MM.1S (cell line): ENCODE measurements around the gene RBM4.

ENCODE experiments used
- DNase-seq: peaks from one replicate; pipeline ENCODE4 v3.0.0-alpha.2; 2015
- H2AFZ ChIP-seq: fragments of 300-600 bp; sonication (generic); 2 replicates; pipeline ENCODE4 v1.6.0; 2016; ENCODE audit warnings: antibody characterized with exemption, low read length
- H3F3A ChIP-seq: fragments of 300-600 bp; sonication (generic); 2 replicates; pipeline ENCODE4 v1.6.1; 2016; ENCODE audit warnings: mild to moderate bottlenecking, antibody characterized with exemption, low read length, moderate library complexity, mixed read lengths; ENCODE audit not compliant: insufficient read depth
- H3K27ac ChIP-seq: fragments of 300-600 bp; sonication (generic); 2 replicates; pipeline ENCODE4 v1.5.1; 2016; ENCODE audit warnings: mild to moderate bottlenecking, low read length
- H3K27me3 ChIP-seq: fragments of 300-600 bp; sonication (generic); replicated peaks from 2 replicates; pipeline ENCODE4 v1.6.0; 2016; ENCODE audit warnings: low read length; ENCODE audit not compliant: insufficient read depth
- H3K36me3 ChIP-seq: fragments of 300-600 bp; sonication (generic); replicated peaks from 2 replicates; pipeline ENCODE4 v1.6.1; 2016; ENCODE audit warnings: mild to moderate bottlenecking, low read length, mixed read lengths; ENCODE audit not compliant: insufficient read depth
- H3K4me1 ChIP-seq: fragments of 300-600 bp; sonication (generic); 2 replicates; pipeline ENCODE4 v1.6.1; 2016; ENCODE audit warnings: low read length, mixed read lengths
- H3K4me2 ChIP-seq: fragments of 300-600 bp; sonication (generic); 2 replicates; pipeline ENCODE4 v1.6.0; 2016; ENCODE audit warnings: low read depth, low read length
- H3K4me3 ChIP-seq: fragments of 300-600 bp; sonication (generic); 2 replicates; pipeline ENCODE4 v1.5.1; 2016; ENCODE audit warnings: low read length, mixed read lengths
- H3K79me2 ChIP-seq: fragments of 300-600 bp; sonication (generic); 2 replicates; pipeline ENCODE4 v1.6.1; 2016; ENCODE audit warnings: mixed run types, low read length, mixed read lengths
- H3K9ac ChIP-seq: fragments of 300-600 bp; sonication (generic); 2 replicates; pipeline ENCODE4 v1.6.1; 2016; ENCODE audit warnings: low read length, mixed read lengths
- H3K9me2 ChIP-seq: fragments of 300-600 bp; sonication (generic); replicated peaks from 2 replicates; pipeline ENCODE4 v1.6.1; 2016; ENCODE audit warnings: mild to moderate bottlenecking, low read length, mixed read lengths; ENCODE audit not compliant: insufficient read depth
- H3K9me3 ChIP-seq: fragments of 300-600 bp; sonication (generic); replicated peaks from 2 replicates; pipeline ENCODE4 v1.6.1; 2016; ENCODE audit warnings: mild to moderate bottlenecking, low read length, mixed read lengths; ENCODE audit not compliant: insufficient read depth
- H4K20me1 ChIP-seq: fragments of 300-600 bp; sonication (generic); 2 replicates; pipeline ENCODE4 v1.6.1; 2016; ENCODE audit warnings: mild to moderate bottlenecking, low read length, moderate library complexity, mixed read lengths; ENCODE audit not compliant: insufficient read depth
- CTCF ChIP-seq: fragments of 300-600 bp; sonication (generic); IDR thresholded peaks from 2 replicates; pipeline ENCODE4 v1.5.1; 2016; ENCODE audit warnings: antibody characterized with exemption, low read length, mixed read lengths
- EZH2 ChIP-seq: fragments of 300-600 bp; sonication (generic); optimal IDR thresholded peaks from 2 replicates; pipeline ENCODE3; 2017; ENCODE audit warnings: low read depth, mild to moderate bottlenecking, antibody characterized with exemption, low read length, mixed read lengths
- EZH2phosphoT487 ChIP-seq: fragments of 300-600 bp; sonication (generic); IDR thresholded peaks from 2 replicates; pipeline ENCODE4 v1.6.1; 2018; ENCODE audit warnings: antibody characterized with exemption, low read length

Gene RBM4

DNA sequence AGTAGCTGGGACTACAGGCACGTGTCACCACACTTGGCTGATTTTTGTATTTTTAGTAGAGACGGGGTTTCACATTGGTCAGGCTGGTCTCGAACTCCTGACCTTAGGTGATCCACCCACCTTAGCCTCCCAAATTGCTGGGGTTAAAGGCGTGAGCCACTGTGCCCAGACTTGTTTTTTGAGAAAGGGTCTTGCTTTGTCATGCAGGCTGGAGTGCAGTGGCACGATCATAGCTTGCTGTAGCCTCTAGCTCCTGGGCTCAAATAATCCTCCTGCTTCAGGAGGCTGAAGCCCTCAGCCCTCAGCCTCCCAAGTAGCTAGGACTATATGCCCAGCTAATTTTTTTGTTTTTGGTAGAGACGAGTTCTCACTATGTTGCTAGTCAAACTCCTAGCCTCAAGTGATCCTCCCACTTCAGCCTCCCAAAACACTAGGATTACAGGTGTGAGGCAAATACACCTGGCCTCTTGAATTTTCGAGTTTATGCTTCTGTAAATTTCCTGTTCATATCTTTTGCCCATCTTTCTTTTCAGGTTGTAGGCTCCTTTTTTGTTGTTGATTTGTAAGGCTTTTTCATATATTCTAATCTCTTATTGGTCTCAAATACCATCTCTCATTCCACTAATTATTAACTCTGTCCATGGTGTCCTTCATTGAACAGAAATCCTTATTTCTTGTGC lies 42.6 kb downstream of the RBM4 start:
- no peaks in the 10 kb centered on the region for H4K20me1 ChIP-seq
- H3K9me2 ChIP-seq: no peaks in the 10 kb centered on the region
- no peak overlapping the region for H3K4me3 ChIP-seq
- peaks cover 11% of the 10 kb centered on the region for H3F3A ChIP-seq
- H3K9me3 ChIP-seq: no peaks in the 10 kb centered on the region
- no peaks in the 10 kb centered on the region for H3K36me3 ChIP-seq
- H2AFZ ChIP-seq: no peak overlapping the region
- no peak for DNase-seq
- H3K79me2 ChIP-seq: peaks cover 11% of the 10 kb centered on the region
- no peak overlapping the region for H3K27ac ChIP-seq
- TF ChIP-seq EZH2: no peak
- TF ChIP-seq CTCF: no peak
- TF ChIP-seq EZH2phosphoT487: no peak
- no peaks in the 10 kb centered on the region for H3K4me1 ChIP-seq
- H3K9ac ChIP-seq: no peak overlapping the region
- no peaks in the 10 kb centered on the region for H3K27me3 ChIP-seq
- H3K4me2 ChIP-seq: no peak overlapping the region

GRCh38 chr11:66683877-66684276 lies 45.4 kb downstream of the RBM4 start:
- Histone ChIP-seq H3F3A (no peaks in the 10 kb centered on the region), H3K79me2 (no peaks in the 10 kb centered on the region), H3K4me3 (no peak overlapping the region), H3K27me3 (no peaks in the 10 kb centered on the region), H3K9me2 (no peaks in the 10 kb centered on the region), H3K4me2 (no peak overlapping the region), H3K9ac (no peak overlapping the region), H3K9me3 (no peaks in the 10 kb centered on the region), H4K20me1 (no peaks in the 10 kb centered on the region), H3K4me1 (no peaks in the 10 kb centered on the region), H3K27ac (no peak overlapping the region), H2AFZ (no peak overlapping the region), H3K36me3 (no peaks in the 10 kb centered on the region)
- DNase-seq: no peak
- no peak for TF ChIP-seq EZH2
- TF ChIP-seq CTCF: no peak
- no peak for TF ChIP-seq EZH2phosphoT487

GRCh38 chr11:66684635-66685034 lies 46.1 kb downstream of the RBM4 start:
- H3K4me3 ChIP-seq: no peak overlapping the region
- H3K9me2 ChIP-seq: no peaks in the 10 kb centered on the region
- no peak overlapping the region for H3K9ac ChIP-seq
- no peaks in the 10 kb centered on the region for H3F3A ChIP-seq
- no peaks in the 10 kb centered on the region for H3K4me1 ChIP-seq
- H4K20me1 ChIP-seq: no peaks in the 10 kb centered on the region
- no peak overlapping the region for H3K27ac ChIP-seq
- no peaks in the 10 kb centered on the region for H3K9me3 ChIP-seq
- no peak overlapping the region for H2AFZ ChIP-seq
- no peaks in the 10 kb centered on the region for H3K27me3 ChIP-seq
- no peaks in the 10 kb centered on the region for H3K79me2 ChIP-seq
- H3K4me2 ChIP-seq: no peak overlapping the region
- DNase-seq: no peak
- no peak for TF ChIP-seq EZH2phosphoT487
- no peak for TF ChIP-seq EZH2
- no peak for TF ChIP-seq CTCF
- H3K36me3 ChIP-seq: no peaks in the 10 kb centered on the region
